CD8-positive, alpha-beta memory T cell (primary cell): ENCODE data around the gene ENAH. TPM values are rescaled to one million over a fixed set of nuclear protein-coding genes. Genes with fewer than 3 reads are reported as not detected.

Experiments used
- CTCF ChIA-PET: fragments of 350-600 bp; sonication (Branson Sonifier 250); formaldehyde crosslinking; loops from one replicate; lab custom pipeline; 2021; ENCODE audit warnings: antibody characterized with exemption; lab: Charles Lee
- POLR2A ChIA-PET: fragments of 350-600 bp; sonication (Branson Sonifier 250); formaldehyde crosslinking; loops from one replicate; lab custom pipeline; 2021; ENCODE audit warnings: antibody characterized with exemption; lab: Charles Lee
- DNase-seq, 5 donors: peaks; one replicate each; pipeline versions ENCODE4 v3.0.0 to v3.0.0-alpha.2; 2020 to 2022; ENCODE audit warnings: mixed read lengths in 1 of 5
- H3K27ac ChIP-seq: one replicate; pipeline ENCODE4 v1.7.0; 2013; ENCODE audit warnings: low read depth, mild to moderate bottlenecking, low read length, moderate library complexity
- H3K27me3 ChIP-seq: 2 replicates; pipeline ENCODE4 v1.7.0; 2013; ENCODE audit warnings: low read length, mild to moderate bottlenecking; ENCODE audit not compliant: insufficient read depth, poor library complexity, severe bottlenecking
- H3K36me3 ChIP-seq: 2 replicates; pipeline ENCODE4 v1.7.0; 2013; ENCODE audit warnings: mild to moderate bottlenecking, low read length, moderate library complexity; ENCODE audit not compliant: insufficient read depth
- H3K4me1 ChIP-seq: 2 replicates; pipeline ENCODE4 v1.7.0; 2013; ENCODE audit warnings: mild to moderate bottlenecking, low read length, moderate library complexity; ENCODE audit not compliant: insufficient read depth
- H3K4me3 ChIP-seq: 2 replicates; pipeline ENCODE4 v1.7.0; 2013; ENCODE audit warnings: mild to moderate bottlenecking, low read length
- H3K9me3 ChIP-seq: 2 replicates; pipeline ENCODE4 v1.7.0; 2013; ENCODE audit warnings: mild to moderate bottlenecking, low read length
- H3K27ac Mint-ChIP-seq, 8 donors: one replicate each; pipeline ENCODE4 v1.8.0; 2020 to 2021; ENCODE audit warnings: mixed read lengths in 8 of 8, mild to moderate bottlenecking in 6 of 8, inconsistent platforms in 3 of 8, moderate library complexity in 3 of 8
- H3K27me3 Mint-ChIP-seq, 2 donors: one replicate each; pipeline ENCODE4 v1.8.0; 2020 to 2021; ENCODE audit warnings: mixed read lengths in 2 of 2, mild to moderate bottlenecking in 1 of 2, moderate library complexity in 1 of 2
- H3K36me3 Mint-ChIP-seq, 3 donors: one replicate each; pipeline ENCODE4 v1.8.0; 2020 to 2021; ENCODE audit warnings: mixed read lengths in 3 of 3, inconsistent platforms in 1 of 3, mild to moderate bottlenecking in 1 of 3
- H3K4me1 Mint-ChIP-seq, 3 donors: one replicate each; pipeline ENCODE4 v1.8.0; 2020 to 2021; ENCODE audit warnings: mixed read lengths in 3 of 3, inconsistent platforms in 1 of 3, mild to moderate bottlenecking in 1 of 3
- H3K4me3 Mint-ChIP-seq, 7 donors: one replicate each; pipeline ENCODE4 v1.8.0; 2020 to 2021; ENCODE audit warnings: mixed read lengths in 7 of 7, mild to moderate bottlenecking in 6 of 7, moderate library complexity in 4 of 7, inconsistent platforms in 2 of 7
- H3K9me3 Mint-ChIP-seq, 5 donors: one replicate each; pipeline ENCODE4 v1.8.0; 2020 to 2022; ENCODE audit warnings: mixed read lengths in 5 of 5, mild to moderate bottlenecking in 3 of 5, moderate library complexity in 2 of 5, inconsistent platforms in 1 of 5
- polyA plus RNA-seq: library from polyadenylated mRNA; unstranded; fragments of 300-500 nt; fragmentation: Illumina TruSeq; gene quantifications from one replicate; pipeline ENCODE4 v1.2.3, GENCODE V29; 2021
- total RNA-seq, 2 experiments: library from RNA; stranded (reverse); gene quantifications; one replicate each; pipeline ENCODE4 v1.2.3, GENCODE V29; 2021

ENAH gene
- total and polyA plus RNA-seq, 3 experiments from 2014 or later = 0.53 TPM; not detected in 1

DNA sequence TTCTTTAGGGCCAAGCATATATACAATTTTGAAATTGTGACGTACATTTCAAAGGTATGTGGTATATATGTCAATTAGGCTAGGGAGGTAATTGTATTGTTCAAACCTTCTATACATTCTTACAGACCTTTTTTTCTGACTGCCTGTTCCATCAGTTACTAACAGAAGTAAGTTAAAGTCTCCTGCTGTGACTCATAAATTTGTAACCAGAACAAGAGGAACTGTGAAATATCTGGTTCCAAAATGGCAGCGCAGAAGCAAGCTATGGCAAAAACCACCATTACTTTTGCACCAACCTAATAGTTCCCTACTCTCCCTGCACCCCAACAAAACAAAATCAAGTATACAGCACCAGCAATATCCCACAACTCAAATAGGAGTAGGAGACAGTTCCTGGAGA lies 93.6 kb downstream of the ENAH start:
- Histone ChIP-seq H3K4me3 (no peak overlapping the region), H3K27ac (no peak overlapping the region), H3K9me3 (no peaks in the 10 kb centered on the region), H3K27me3 (no peaks in the 10 kb centered on the region), H3K4me1 (no peaks in the 10 kb centered on the region), H3K36me3 (no peaks in the 10 kb centered on the region)
- Mint-ChIP-seq H3K4me1 (no peaks in the 10 kb centered on the region), H3K36me3 (no peaks in the 10 kb centered on the region), H3K9me3 (peaks cover 0 to 5% (median 2%) of the 10 kb centered on the region in 5 donors), H3K27me3 (peaks cover 9 to 18% of the 10 kb centered on the region in 2 donors), H3K4me3 (no peak overlapping the region), H3K27ac (no peak overlapping the region)
- ChIA-PET CTCF (no interaction called here), POLR2A (no interaction called here)
- DNase-seq = no peak

DNA sequence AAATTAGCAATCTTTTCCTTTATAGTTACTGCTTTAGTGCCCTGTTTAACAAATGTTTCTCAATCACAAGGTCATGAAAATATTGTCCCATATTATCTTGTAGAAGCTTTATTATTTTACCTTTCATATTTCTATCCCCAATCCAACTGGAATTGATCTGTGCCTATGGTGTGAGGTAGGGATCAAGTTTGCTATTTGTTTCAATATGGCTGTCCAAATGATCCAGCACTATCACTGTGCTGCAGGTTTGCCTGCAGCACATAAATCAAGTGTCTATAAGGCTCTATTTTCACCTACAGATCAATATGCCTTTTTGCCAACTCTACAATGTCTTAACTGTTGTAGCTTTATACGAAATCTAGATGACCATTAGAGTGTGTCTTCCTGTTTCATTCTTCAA lies 96.2 kb downstream of the ENAH start:
- no peaks in the 10 kb centered on the region for H3K4me1 ChIP-seq
- H3K27me3 Mint-ChIP-seq = peaks cover 8 to 19% of the 10 kb centered on the region in 2 donors
- H3K27ac Mint-ChIP-seq = no peak overlapping the region
- H3K4me3 Mint-ChIP-seq = no peak overlapping the region
- no peaks in the 10 kb centered on the region for H3K36me3 ChIP-seq
- DNase-seq = no peak
- H3K4me3 ChIP-seq = no peak overlapping the region
- POLR2A ChIA-PET = no interaction called here
- CTCF ChIA-PET = interaction anchor here (1.5 kb wide), 2 partner anchors 419 to 422 kb away, joined by 3 to 5 read pairs; no protein-coding TSS in a partner anchor
- peaks cover 0 to 5% (median 2%) of the 10 kb centered on the region in 5 donors for H3K9me3 Mint-ChIP-seq
- H3K27me3 ChIP-seq = no peaks in the 10 kb centered on the region
- H3K27ac ChIP-seq = no peak overlapping the region
- no peaks in the 10 kb centered on the region for H3K4me1 Mint-ChIP-seq
- no peaks in the 10 kb centered on the region for H3K36me3 Mint-ChIP-seq
- H3K9me3 ChIP-seq = no peaks in the 10 kb centered on the region

DNA sequence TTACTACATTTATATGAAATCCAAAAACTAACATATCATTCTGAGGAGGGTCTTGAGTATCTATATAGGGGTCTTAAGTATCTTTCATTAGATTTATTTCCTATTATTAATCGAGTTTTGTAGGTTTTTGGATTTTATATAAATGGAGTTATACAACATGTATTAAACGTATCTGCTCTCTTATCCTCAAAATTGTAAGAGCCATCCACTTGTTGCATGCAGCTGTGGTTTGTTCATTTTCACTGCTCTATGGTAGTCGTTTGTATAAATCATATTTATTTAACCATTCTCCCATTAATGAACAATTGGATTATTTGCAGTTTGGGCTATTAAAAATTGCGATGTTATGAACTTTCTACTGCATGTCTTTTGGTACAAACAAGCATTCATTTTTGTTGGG lies 97.1 kb downstream of the ENAH start:
- Mint-ChIP-seq H3K27ac (no peak overlapping the region), H3K9me3 (peaks cover 0 to 5% (median 2%) of the 10 kb centered on the region in 5 donors), H3K4me3 (no peak overlapping the region), H3K4me1 (no peaks in the 10 kb centered on the region), H3K27me3 (peaks cover 8 to 17% of the 10 kb centered on the region in 2 donors), H3K36me3 (no peaks in the 10 kb centered on the region)
- ChIA-PET POLR2A (no interaction called here), CTCF (interaction anchor here (1.5 kb wide), 2 partner anchors 420 to 423 kb away, joined by 3 to 5 read pairs; no protein-coding TSS in a partner anchor)
- H3K27ac ChIP-seq = no peak overlapping the region
- H3K9me3 ChIP-seq = no peaks in the 10 kb centered on the region
- no peaks in the 10 kb centered on the region for H3K27me3 ChIP-seq
- DNase-seq = no peak
- H3K36me3 ChIP-seq = no peaks in the 10 kb centered on the region
- H3K4me3 ChIP-seq = no peak overlapping the region
- no peaks in the 10 kb centered on the region for H3K4me1 ChIP-seq

DNA sequence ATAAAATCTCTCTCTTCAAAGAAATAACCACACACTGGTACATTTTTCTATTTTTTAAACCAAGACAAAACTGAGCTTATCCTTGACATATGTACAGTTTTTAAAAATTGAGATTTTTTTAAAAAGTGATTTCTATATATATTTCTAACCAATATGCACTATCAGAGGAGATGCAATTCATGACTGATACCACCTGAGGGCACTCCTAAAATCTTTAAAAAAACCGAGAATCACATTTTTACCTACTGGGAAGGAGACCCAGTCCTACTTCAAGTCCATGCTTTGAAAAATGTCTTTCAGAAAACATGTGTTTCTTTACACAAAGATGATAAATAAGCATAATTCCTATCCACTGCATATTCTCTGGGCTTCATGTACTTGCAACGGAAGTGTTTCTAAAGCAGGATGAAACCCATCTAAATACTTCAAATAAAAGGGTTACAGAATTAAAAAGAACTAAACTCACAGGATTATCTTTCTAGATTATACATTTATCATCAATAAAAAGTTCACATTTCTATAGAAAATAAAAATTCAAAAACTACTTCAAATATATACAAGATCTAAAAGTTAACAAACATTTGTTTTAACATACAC lies 98.6 kb downstream of the ENAH start:
- DNase-seq = peak in 1 of 5 donors; percentile 16
- ChIA-PET POLR2A (no interaction called here), CTCF (interaction anchor here (0.8 to 1.3 kb wide), 3 partner anchors 80 to 432 kb away, joined by 3 to 4 read pairs (median 3); no protein-coding TSS in a partner anchor)
- Mint-ChIP-seq H3K4me3 (no peak overlapping the region), H3K4me1 (no peaks in the 10 kb centered on the region), H3K27ac (no peak overlapping the region), H3K36me3 (no peaks in the 10 kb centered on the region), H3K27me3 (peaks cover 5 to 11% of the 10 kb centered on the region in 2 donors), H3K9me3 (peaks cover 0 to 5% (median 2%) of the 10 kb centered on the region in 5 donors)
- H3K4me3 ChIP-seq = no peak overlapping the region
- no peaks in the 10 kb centered on the region for H3K36me3 ChIP-seq
- H3K27me3 ChIP-seq = no peaks in the 10 kb centered on the region
- H3K9me3 ChIP-seq = no peaks in the 10 kb centered on the region
- no peak overlapping the region for H3K27ac ChIP-seq
- H3K4me1 ChIP-seq = no peaks in the 10 kb centered on the region

DNA sequence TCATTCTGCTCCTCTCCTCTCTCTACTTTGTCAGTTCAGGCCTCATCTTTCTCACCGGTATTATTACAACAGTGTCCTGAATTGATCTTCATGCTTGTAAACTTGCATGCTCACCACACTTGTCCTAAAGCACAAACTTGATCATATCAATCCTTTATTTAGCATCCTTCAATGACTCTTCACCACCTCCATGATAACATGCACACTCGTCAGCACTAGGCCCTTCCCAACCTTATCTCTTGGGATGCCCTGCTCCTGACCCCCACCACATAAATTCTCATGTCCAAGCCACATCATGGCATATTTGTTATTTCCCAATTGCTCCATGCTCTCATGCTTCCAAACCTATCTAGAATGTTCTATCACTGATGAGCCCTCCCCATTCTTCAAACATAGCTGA lies 103.1 kb downstream of the ENAH start:
- no peak overlapping the region for H3K4me3 ChIP-seq
- H3K9me3 ChIP-seq = no peaks in the 10 kb centered on the region
- no peak overlapping the region for H3K4me3 Mint-ChIP-seq
- POLR2A ChIA-PET = no interaction called here
- no peaks in the 10 kb centered on the region for H3K36me3 ChIP-seq
- H3K4me1 ChIP-seq = no peaks in the 10 kb centered on the region
- CTCF ChIA-PET = interaction anchor here (1.0 to 1.5 kb wide), 2 partner anchors 74 to 75 kb away, joined by 4 to 5 read pairs; no protein-coding TSS in a partner anchor
- H3K27me3 ChIP-seq = no peaks in the 10 kb centered on the region
- H3K36me3 Mint-ChIP-seq = no peaks in the 10 kb centered on the region
- H3K27ac Mint-ChIP-seq = no peak overlapping the region
- no peak overlapping the region for H3K27ac ChIP-seq
- H3K27me3 Mint-ChIP-seq = peaks cover 2 to 9% of the 10 kb centered on the region in 2 donors
- peaks cover 4 to 6% (median 5%) of the 10 kb centered on the region in 3 donors for H3K4me1 Mint-ChIP-seq
- no peak for DNase-seq
- no peaks in the 10 kb centered on the region for H3K9me3 Mint-ChIP-seq

DNA sequence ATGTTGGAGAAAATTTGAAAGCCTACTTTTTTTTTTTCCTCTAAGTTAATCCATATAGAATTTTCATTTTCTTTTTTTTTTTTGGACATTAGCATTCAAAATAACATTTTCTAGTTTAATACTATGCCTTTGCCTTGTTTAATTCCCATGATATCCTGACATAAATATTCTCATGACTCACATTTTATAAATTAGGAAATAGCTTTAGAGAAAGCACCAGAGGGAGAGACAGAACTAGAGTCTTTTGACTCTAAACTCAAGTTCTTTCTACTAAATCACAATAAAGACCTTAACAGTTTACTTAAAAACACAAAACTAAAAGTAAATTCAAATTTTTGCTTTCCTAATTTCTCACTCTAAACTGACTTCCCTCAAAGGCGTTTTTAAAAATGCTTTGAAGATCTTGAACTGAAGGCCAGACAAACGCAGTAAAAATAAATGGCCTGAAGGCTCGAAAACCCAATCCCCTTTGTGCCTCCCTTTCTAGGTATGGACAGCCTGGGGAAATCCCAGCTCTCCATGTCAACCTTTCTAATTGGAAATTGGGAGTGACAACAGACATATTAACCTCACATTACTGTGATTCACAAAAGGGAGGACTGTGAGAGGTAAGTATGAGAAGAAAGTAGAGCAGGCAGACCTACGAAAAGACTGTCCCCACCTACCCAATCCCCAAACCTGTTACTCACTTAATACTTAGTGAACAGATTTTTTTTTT lies 104.6 kb downstream of the ENAH start:
- Histone ChIP-seq H3K27me3 (no peaks in the 10 kb centered on the region), H3K4me1 (no peaks in the 10 kb centered on the region), H3K9me3 (no peaks in the 10 kb centered on the region), H3K27ac (no peak overlapping the region), H3K36me3 (no peaks in the 10 kb centered on the region), H3K4me3 (no peak overlapping the region)
- H3K27me3 Mint-ChIP-seq = peaks cover 2 to 5% of the 10 kb centered on the region in 2 donors
- CTCF ChIA-PET = no interaction called here
- H3K4me3 Mint-ChIP-seq = no peak overlapping the region
- peak overlapping the region in 1 of 8 donors; percentile 72 for H3K27ac Mint-ChIP-seq
- H3K9me3 Mint-ChIP-seq = no peaks in the 10 kb centered on the region
- no peaks in the 10 kb centered on the region for H3K36me3 Mint-ChIP-seq
- DNase-seq = no peak
- POLR2A ChIA-PET = no interaction called here
- peaks cover 4 to 6% (median 5%) of the 10 kb centered on the region in 3 donors for H3K4me1 Mint-ChIP-seq

DNA sequence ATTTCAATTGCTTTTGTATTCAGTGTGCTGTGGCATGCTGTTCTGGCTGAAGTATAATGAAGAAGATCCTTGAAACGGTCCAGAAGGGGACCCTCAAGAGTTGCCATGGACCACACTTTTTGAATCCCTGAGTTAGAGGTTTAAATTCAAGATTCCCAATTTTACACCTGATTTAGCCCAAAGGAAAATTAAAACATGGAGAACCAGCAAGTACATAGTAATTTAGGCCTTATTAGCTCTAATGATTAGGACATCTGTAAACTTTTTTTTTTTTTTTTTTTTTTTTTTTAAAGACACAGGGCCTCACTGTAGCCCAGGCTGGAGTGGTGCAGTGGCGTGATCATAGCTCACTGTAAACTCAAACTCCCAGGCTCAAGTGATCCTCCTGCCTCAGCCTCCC lies 107.3 kb downstream of the ENAH start:
- POLR2A ChIA-PET = interaction anchor here (0.6 kb wide), 2 partner anchors 40 to 437 kb away, joined by 3 to 6 read pairs; no protein-coding TSS in a partner anchor

DNA sequence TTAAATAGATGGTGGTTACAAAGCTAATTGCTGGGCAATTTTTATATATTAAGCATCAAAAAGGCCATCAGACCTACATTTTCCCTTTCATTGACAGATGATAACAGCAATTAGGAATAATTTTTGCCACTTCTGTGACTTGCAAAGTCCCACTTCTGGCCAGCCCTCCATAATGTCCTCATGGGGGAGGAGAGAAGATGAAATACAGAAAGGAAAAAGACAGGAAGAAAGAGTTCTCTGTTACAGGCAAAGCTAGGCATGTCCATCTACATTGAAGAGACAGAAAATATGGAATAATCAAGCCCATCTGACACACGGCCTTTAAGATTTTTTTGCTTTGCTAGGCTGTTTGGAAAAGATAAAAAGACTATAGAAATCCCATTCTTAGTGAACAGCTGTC lies 108.0 kb downstream of the ENAH start:
- Histone ChIP-seq H3K36me3 (no peaks in the 10 kb centered on the region), H3K4me1 (no peaks in the 10 kb centered on the region), H3K4me3 (no peak overlapping the region), H3K27ac (no peak overlapping the region), H3K9me3 (no peaks in the 10 kb centered on the region), H3K27me3 (no peaks in the 10 kb centered on the region)
- Mint-ChIP-seq H3K27me3 (peaks cover 0 to 3% of the 10 kb centered on the region in 2 donors), H3K4me1 (peaks cover 4 to 6% (median 5%) of the 10 kb centered on the region in 3 donors), H3K27ac (no peak overlapping the region), H3K9me3 (no peaks in the 10 kb centered on the region), H3K4me3 (no peak overlapping the region), H3K36me3 (no peaks in the 10 kb centered on the region)
- CTCF ChIA-PET = no interaction called here
- DNase-seq = no peak
- POLR2A ChIA-PET = no interaction called here

More for the DNA sequence above, 107.3 kb downstream of the ENAH start:
- Histone ChIP-seq H3K27ac (no peak overlapping the region), H3K4me3 (no peak overlapping the region), H3K9me3 (no peaks in the 10 kb centered on the region), H3K4me1 (no peaks in the 10 kb centered on the region), H3K27me3 (no peaks in the 10 kb centered on the region), H3K36me3 (no peaks in the 10 kb centered on the region)
- Mint-ChIP-seq H3K36me3 (no peaks in the 10 kb centered on the region), H3K4me3 (no peak overlapping the region), H3K27me3 (no peaks in the 10 kb centered on the region), H3K27ac (no peak overlapping the region), H3K9me3 (no peaks in the 10 kb centered on the region), H3K4me1 (peaks cover 4 to 6% (median 5%) of the 10 kb centered on the region in 3 donors)
- CTCF ChIA-PET = no interaction called here
- DNase-seq = no peak
